SHP77 treated with DMSO at 0.1 percent for 48 hours (cell line): ENCODE data around the gene CSNK2A1.
A peak's percentile ranks its signal among the peaks of the same experiment; 100 is the strongest.

Source experiments
- DNase-seq: peaks from one replicate; lab custom pipeline; 2025; lab: John Stamatoyannopoulos, UW

The CSNK2A1 gene

GRCh38 chr20:564192-564591, 20.6 kb upstream of the CSNK2A1 start:
- no peak for DNase-seq

- DNase-seq, result no peak
Observed at GRCh38 chr20:563187-563586, 19.6 kb upstream of the CSNK2A1 start.

- DNase-seq, result no peak
Observed at GRCh38 chr20:562232-562897, 18.8 kb upstream of the CSNK2A1 start.

- peak; percentile 55 for DNase-seq
Observed at GRCh38 chr20:561437-562231, 18.0 kb upstream of the CSNK2A1 start.

GRCh38 chr20:560680-561079, 17.1 kb upstream of the CSNK2A1 start:
- DNase-seq, result no peak

GRCh38 chr20:558117-558516, 14.5 kb upstream of the CSNK2A1 start:
- no peak for DNase-seq

- no peak for DNase-seq
Observed at GRCh38 chr20:556984-557383, 13.4 kb upstream of the CSNK2A1 start.

- DNase-seq, result no peak
Observed at GRCh38 chr20:555976-556385, 12.4 kb upstream of the CSNK2A1 start.

GRCh38 chr20:550611-551010, 7.0 kb upstream of the CSNK2A1 start:
- DNase-seq, result no peak

GRCh38 chr20:549722-550496, 6.3 kb upstream of the CSNK2A1 start:
- DNase-seq, result no peak

GRCh38 chr20:548906-549305, 5.3 kb upstream of the CSNK2A1 start:
- no peak for DNase-seq

- no peak for DNase-seq
Observed at GRCh38 chr20:547394-547793, 3.8 kb upstream of the CSNK2A1 start.

GRCh38 chr20:546353-546752, 2.8 kb upstream of the CSNK2A1 start:
- no peak for DNase-seq

- no peak for DNase-seq
Observed at GRCh38 chr20:544153-544725, 649 bp upstream of the CSNK2A1 start.

GRCh38 chr20:542777-543368, 717 bp downstream of the CSNK2A1 start:
- no peak for DNase-seq

- no peak for DNase-seq
Observed at GRCh38 chr20:540391-541201, 3.0 kb downstream of the CSNK2A1 start.

GRCh38 chr20:539848-540247, 3.7 kb downstream of the CSNK2A1 start:
- no peak for DNase-seq

GRCh38 chr20:539191-539590, 4.4 kb downstream of the CSNK2A1 start:
- no peak for DNase-seq

GRCh38 chr20:537983-538382, 5.6 kb downstream of the CSNK2A1 start:
- DNase-seq, result no peak

- DNase-seq, result no peak
Observed at GRCh38 chr20:536426-537010, 7.1 kb downstream of the CSNK2A1 start.

- DNase-seq, result no peak
Observed at GRCh38 chr20:535958-536357, 7.6 kb downstream of the CSNK2A1 start.
